Endodermal cell (in vitro differentiated cells): ENCODE measurements around the gene GPC6. TPM values are rescaled to one million over a fixed set of nuclear protein-coding genes. Genes with fewer than 3 reads are reported as not detected.

Experiments
- DNase-seq: peaks from one replicate; pipeline ENCODE4 v3.0.0-alpha.2; 2017
- H3K27ac ChIP-seq: 2 replicates; pipeline ENCODE4 v1.5.1; 2013; ENCODE audit warnings: mild to moderate bottlenecking, low read depth, low read length, moderate library complexity
- H3K27me3 ChIP-seq: 2 replicates; pipeline ENCODE4 v1.6.1; 2013; ENCODE audit warnings: mild to moderate bottlenecking, low read length, moderate library complexity; ENCODE audit not compliant: insufficient read depth, control insufficient read depth, poor library complexity, severe bottlenecking
- H3K36me3 ChIP-seq: 2 replicates; pipeline ENCODE4 v1.7.0; 2013; ENCODE audit warnings: mild to moderate bottlenecking, low read length, moderate library complexity; ENCODE audit not compliant: control insufficient read depth, insufficient read depth
- H3K4me1 ChIP-seq: one replicate; pipeline ENCODE4 v1.7.0; 2013; ENCODE audit warnings: low read length; ENCODE audit not compliant: control insufficient read depth, insufficient read depth
- H3K4me3 ChIP-seq: 2 replicates; pipeline ENCODE4 v1.5.1; 2013; ENCODE audit warnings: mild to moderate bottlenecking, low read length, moderate library complexity
- H3K9ac ChIP-seq: 2 replicates; pipeline ENCODE4 v1.6.1; 2013; ENCODE audit warnings: mild to moderate bottlenecking, low read length, moderate library complexity; ENCODE audit not compliant: poor library complexity, severe bottlenecking; ENCODE audit errors: extremely low read depth
- H3K9me3 ChIP-seq: 2 replicates; pipeline ENCODE4 v1.6.1; 2013; ENCODE audit warnings: mild to moderate bottlenecking, low read length, moderate library complexity; ENCODE audit not compliant: control insufficient read depth
- H3K27ac Mint-ChIP-seq: 2 replicates; pipeline ENCODE4 v1.8.0; 2020; ENCODE audit warnings: mixed read lengths
- H3K27me3 Mint-ChIP-seq: 2 replicates; pipeline ENCODE4 v1.8.0; 2021; ENCODE audit warnings: mild to moderate bottlenecking, mixed read lengths; ENCODE audit not compliant: insufficient read depth
- H3K36me3 Mint-ChIP-seq: 2 replicates; pipeline ENCODE4 v1.8.0; 2020; ENCODE audit warnings: low read depth, mixed read lengths
- H3K4me1 Mint-ChIP-seq: 2 replicates; pipeline ENCODE4 v1.8.0; 2020; ENCODE audit warnings: mixed read lengths
- H3K4me3 Mint-ChIP-seq: 2 replicates; pipeline ENCODE4 v1.8.0; 2020; ENCODE audit warnings: mild to moderate bottlenecking, moderate library complexity, mixed read lengths
- H3K9me3 Mint-ChIP-seq: 2 replicates; pipeline ENCODE4 v1.8.0; 2020; ENCODE audit warnings: mild to moderate bottlenecking, mixed read lengths
- WGBS, 2 experiments: methylation state at CpG; one replicate each; pipeline versions ENCODE4 v1.1.5 to v1.1.7; 2013; ENCODE audit warnings: missing lambda C conversion rate in 2 of 2, mixed read lengths in 1 of 2; ENCODE audit not compliant: insufficient coverage in 1 of 2, insufficient read length in 1 of 2; 5-methylcytosine and 5-hydroxymethylcytosine counted together
- total RNA-seq, 2 donors: library from RNA; stranded (reverse); fragmentation: NEBNext Ultra II Directional in 1 of 2; extraction: Animal tissue kit (Norgen Biotek cat#: 25700) in 1 of 2; gene quantifications; 2 replicates in 1 of 2; 3 replicates in 1 of 2; pipeline ENCODE4 v1.2.1, GENCODE V29; 2021
- TF ChIP-seq, protein P1 (sequence below): fragments of 200-600 bp; sonication (generic); conservative IDR thresholded peaks from 2 replicates; pipeline ENCODE4 v1.5.0; 2021; ENCODE audit warnings: antibody characterized with exemption, mild to moderate bottlenecking

The GPC6 gene
- total RNA-seq, 2 donors from 2014 or later: 69.6 to 80.4 TPM

- TF ChIP-seq, protein P1, sequence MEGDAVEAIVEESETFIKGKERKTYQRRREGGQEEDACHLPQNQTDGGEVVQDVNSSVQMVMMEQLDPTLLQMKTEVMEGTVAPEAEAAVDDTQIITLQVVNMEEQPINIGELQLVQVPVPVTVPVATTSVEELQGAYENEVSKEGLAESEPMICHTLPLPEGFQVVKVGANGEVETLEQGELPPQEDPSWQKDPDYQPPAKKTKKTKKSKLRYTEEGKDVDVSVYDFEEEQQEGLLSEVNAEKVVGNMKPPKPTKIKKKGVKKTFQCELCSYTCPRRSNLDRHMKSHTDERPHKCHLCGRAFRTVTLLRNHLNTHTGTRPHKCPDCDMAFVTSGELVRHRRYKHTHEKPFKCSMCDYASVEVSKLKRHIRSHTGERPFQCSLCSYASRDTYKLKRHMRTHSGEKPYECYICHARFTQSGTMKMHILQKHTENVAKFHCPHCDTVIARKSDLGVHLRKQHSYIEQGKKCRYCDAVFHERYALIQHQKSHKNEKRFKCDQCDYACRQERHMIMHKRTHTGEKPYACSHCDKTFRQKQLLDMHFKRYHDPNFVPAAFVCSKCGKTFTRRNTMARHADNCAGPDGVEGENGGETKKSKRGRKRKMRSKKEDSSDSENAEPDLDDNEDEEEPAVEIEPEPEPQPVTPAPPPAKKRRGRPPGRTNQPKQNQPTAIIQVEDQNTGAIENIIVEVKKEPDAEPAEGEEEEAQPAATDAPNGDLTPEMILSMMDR: no peak
- peak overlapping the region; percentile 41 for H3K27ac Mint-ChIP-seq
- DNase-seq: no peak
- no peaks in the 10 kb centered on the region for H3K36me3 Mint-ChIP-seq
- H3K4me3 ChIP-seq: peak overlapping the region; percentile 64
- no peaks in the 10 kb centered on the region for H3K27me3 Mint-ChIP-seq
- peak overlapping the region; percentile 0 for H3K4me3 Mint-ChIP-seq
- peaks cover 18% of the 10 kb centered on the region for H3K4me1 ChIP-seq
- no peak overlapping the region for H3K9ac ChIP-seq
- no peaks in the 10 kb centered on the region for H3K27me3 ChIP-seq
- WGBS, 2 experiments: 50 to 71% methylated on average over 3 of the region's 3 CpGs
- H3K9me3 Mint-ChIP-seq: no peaks in the 10 kb centered on the region
- no peak overlapping the region for H3K27ac ChIP-seq
- H3K9me3 ChIP-seq: no peaks in the 10 kb centered on the region
- H3K36me3 ChIP-seq: no peaks in the 10 kb centered on the region
- peaks cover 58% of the 10 kb centered on the region for H3K4me1 Mint-ChIP-seq
Observed at GRCh38 chr13:93522501-93522900, 295.9 kb downstream of the GPC6 start.

- Mint-ChIP-seq H3K27ac (no peak overlapping the region), H3K9me3 (no peaks in the 10 kb centered on the region), H3K4me1 (peaks cover 42% of the 10 kb centered on the region), H3K36me3 (no peaks in the 10 kb centered on the region), H3K27me3 (no peaks in the 10 kb centered on the region), H3K4me3 (no peak overlapping the region)
- no peak overlapping the region for H3K4me3 ChIP-seq
- no peaks in the 10 kb centered on the region for H3K27me3 ChIP-seq
- TF ChIP-seq, protein P1: no peak
- no peak overlapping the region for H3K27ac ChIP-seq
- no peak for DNase-seq
- no peaks in the 10 kb centered on the region for H3K36me3 ChIP-seq
- H3K4me1 ChIP-seq: peaks cover 13% of the 10 kb centered on the region
- no peaks in the 10 kb centered on the region for H3K9me3 ChIP-seq
- no peak overlapping the region for H3K9ac ChIP-seq
Observed at GRCh38 chr13:93525087-93525486, 298.5 kb downstream of the GPC6 start.

GRCh38 chr13:93527748-93528297 lies 301.2 kb downstream of the GPC6 start:
- no peak overlapping the region for H3K27ac ChIP-seq
- no peaks in the 10 kb centered on the region for H3K9me3 Mint-ChIP-seq
- WGBS, 2 experiments: 100% methylated on average over 1 of the region's 2 CpGs; no CpG with 5 or more reads in 1 of the 2 experiments
- H3K4me3 ChIP-seq: no peak overlapping the region
- H3K36me3 ChIP-seq: no peaks in the 10 kb centered on the region
- H3K4me1 ChIP-seq: peaks cover 4% of the 10 kb centered on the region
- H3K4me1 Mint-ChIP-seq: peaks cover 30% of the 10 kb centered on the region
- H3K36me3 Mint-ChIP-seq: no peaks in the 10 kb centered on the region
- H3K27ac Mint-ChIP-seq: no peak overlapping the region
- TF ChIP-seq, protein P1: no peak
- H3K9ac ChIP-seq: no peak overlapping the region
- no peak overlapping the region for H3K4me3 Mint-ChIP-seq
- H3K9me3 ChIP-seq: no peaks in the 10 kb centered on the region
- no peaks in the 10 kb centered on the region for H3K27me3 Mint-ChIP-seq
- no peak for DNase-seq
- H3K27me3 ChIP-seq: no peaks in the 10 kb centered on the region
